ACHN (cell line): ENCODE data around the gene SCGB1D2.
A peak's percentile ranks its signal among the peaks of the same experiment; 100 is the strongest.
"Not testable (repeated sequence)": the region's sequence is repeated elsewhere in the genome, so short reads cannot be mapped to it uniquely, and the experiment has no call there.

Experiments
- DNase-seq: peaks from one replicate; pipeline ENCODE4 v3.0.0-alpha.2; 2015
- in situ Hi-C: cut with HindIII; loops from 2 replicates; pipeline ENCODE4 v1.10.0; 2017; ENCODE audit warnings: low sequenced_read_pairs, low pct_ligation_motif_present, low pct_unique_long_range_greater_than_20kb

Gene SCGB1D2

GRCh38 chr11:62242021-62242420, at the start of gene SCGB1D2:
Gene SCGB1D2 (plus strand): TSS chr11:62242239. CDS start chr11:62242308, 69 bp downstream.
- no peak for DNase-seq
- in situ Hi-C loops, result no loop called here

GRCh38 chr11:62193952-62194351, 48.1 kb upstream of the SCGB1D2 start:
- DNase-seq, result no peak
- in situ Hi-C loops, result no loop called here

- in situ Hi-C loops, result not testable (repeated sequence)
These were observed 47.0 kb upstream of the SCGB1D2 start for GRCh38 chr11:62195010-62195409.

GRCh38 chr11:62195945-62196344, 46.1 kb upstream of the SCGB1D2 start:
- no peak for DNase-seq
- in situ Hi-C loops, result no loop called here

More at GRCh38 chr11:62195010-62195409, 47.0 kb upstream of the SCGB1D2 start:
- not testable (repeated sequence) for DNase-seq

- DNase-seq, in situ Hi-C loops: not testable (repeated sequence)
These were observed 44.6 kb upstream of the SCGB1D2 start for GRCh38 chr11:62197400-62197799.

GRCh38 chr11:62201376-62201775, 40.7 kb upstream of the SCGB1D2 start:
- in situ Hi-C loops, result no loop called here
- no peak for DNase-seq

- in situ Hi-C loops, result no loop called here
These were observed 39.1 kb upstream of the SCGB1D2 start for GRCh38 chr11:62202910-62203309.

GRCh38 chr11:62204430-62204829, 37.6 kb upstream of the SCGB1D2 start:
- DNase-seq, result no peak
- in situ Hi-C loops, result no loop called here

More at GRCh38 chr11:62202910-62203309, 39.1 kb upstream of the SCGB1D2 start:
- DNase-seq, result no peak

GRCh38 chr11:62205441-62205840, 36.6 kb upstream of the SCGB1D2 start:
- in situ Hi-C loops, result no loop called here

GRCh38 chr11:62206276-62207066, 35.6 kb upstream of the SCGB1D2 start:
- in situ Hi-C loops, result not testable (repeated sequence)
- DNase-seq, result peak; percentile 57

More at GRCh38 chr11:62205441-62205840, 36.6 kb upstream of the SCGB1D2 start:
- DNase-seq, result no peak

- in situ Hi-C loops, result no loop called here
- no peak for DNase-seq
These were observed 33.3 kb upstream of the SCGB1D2 start for GRCh38 chr11:62208785-62209144.

- DNase-seq, result peak; percentile 10
- in situ Hi-C loops, result no loop called here
These were observed 24.8 kb upstream of the SCGB1D2 start for GRCh38 chr11:62217191-62217748.

GRCh38 chr11:62221498-62221897, 20.5 kb upstream of the SCGB1D2 start:
- in situ Hi-C loops, result no loop called here
- no peak for DNase-seq

- no peak for DNase-seq
- in situ Hi-C loops, result no loop called here
These were observed 18.9 kb upstream of the SCGB1D2 start for GRCh38 chr11:62223095-62223494.

- in situ Hi-C loops, result no loop called here
- DNase-seq, result no peak
These were observed 8.3 kb upstream of the SCGB1D2 start for GRCh38 chr11:62233730-62234129.

- DNase-seq, result no peak
- in situ Hi-C loops, result no loop called here
These were observed 5.9 kb upstream of the SCGB1D2 start for GRCh38 chr11:62236187-62236586.

- no peak for DNase-seq
- in situ Hi-C loops, result no loop called here
These were observed 4.5 kb upstream of the SCGB1D2 start for GRCh38 chr11:62237499-62237898.

- in situ Hi-C loops, result no loop called here
- DNase-seq, result no peak
These were observed 3.9 kb upstream of the SCGB1D2 start for GRCh38 chr11:62238151-62238550.

- no peak for DNase-seq
- in situ Hi-C loops, result no loop called here
These were observed 944 bp upstream of the SCGB1D2 start for GRCh38 chr11:62241095-62241494.

GRCh38 chr11:62245271-62245753, 3.3 kb downstream of the SCGB1D2 start:
- DNase-seq, result peak; percentile 30
- in situ Hi-C loops, result no loop called here
